Measurements from ENCODE around the gene MRPS18A.
"Not testable (repeated sequence)": the region's sequence is repeated elsewhere in the genome, so short reads cannot be mapped to it uniquely, and the experiment has no call there.

DNA sequence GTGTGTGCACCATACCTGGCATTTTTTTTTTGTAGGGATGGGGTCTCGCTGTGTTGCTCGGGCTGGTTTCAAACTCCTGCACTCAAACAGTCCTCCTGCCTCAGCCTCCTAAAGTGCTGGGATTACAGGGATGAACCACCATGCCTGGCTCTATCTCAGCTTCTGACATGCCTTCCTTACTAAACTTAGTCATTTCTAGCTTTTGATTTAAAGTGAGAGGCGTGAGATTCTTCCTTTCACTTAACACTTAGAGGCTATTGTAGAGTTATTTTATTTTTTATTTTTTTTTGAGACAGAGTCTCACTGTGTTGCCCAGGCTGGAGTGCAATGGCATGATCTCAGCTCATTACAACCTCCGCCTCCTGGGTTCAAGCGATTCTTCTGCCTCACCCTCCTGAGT, 24.6 kb downstream of the MRPS18A start:
- TF ChIP-seq, protein P1, sequence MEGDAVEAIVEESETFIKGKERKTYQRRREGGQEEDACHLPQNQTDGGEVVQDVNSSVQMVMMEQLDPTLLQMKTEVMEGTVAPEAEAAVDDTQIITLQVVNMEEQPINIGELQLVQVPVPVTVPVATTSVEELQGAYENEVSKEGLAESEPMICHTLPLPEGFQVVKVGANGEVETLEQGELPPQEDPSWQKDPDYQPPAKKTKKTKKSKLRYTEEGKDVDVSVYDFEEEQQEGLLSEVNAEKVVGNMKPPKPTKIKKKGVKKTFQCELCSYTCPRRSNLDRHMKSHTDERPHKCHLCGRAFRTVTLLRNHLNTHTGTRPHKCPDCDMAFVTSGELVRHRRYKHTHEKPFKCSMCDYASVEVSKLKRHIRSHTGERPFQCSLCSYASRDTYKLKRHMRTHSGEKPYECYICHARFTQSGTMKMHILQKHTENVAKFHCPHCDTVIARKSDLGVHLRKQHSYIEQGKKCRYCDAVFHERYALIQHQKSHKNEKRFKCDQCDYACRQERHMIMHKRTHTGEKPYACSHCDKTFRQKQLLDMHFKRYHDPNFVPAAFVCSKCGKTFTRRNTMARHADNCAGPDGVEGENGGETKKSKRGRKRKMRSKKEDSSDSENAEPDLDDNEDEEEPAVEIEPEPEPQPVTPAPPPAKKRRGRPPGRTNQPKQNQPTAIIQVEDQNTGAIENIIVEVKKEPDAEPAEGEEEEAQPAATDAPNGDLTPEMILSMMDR (IDR thresholded peaks at IDR 0.05), result not testable (repeated sequence)
- not testable (repeated sequence) for TF ChIP-seq POLR2A (IDR thresholded peaks at IDR 0.05; ENCODE audit: low read depth)
